NCI-H2227 (cell line): ENCODE data around the gene LCN6.
"Not testable (repeated sequence)": the region's sequence is repeated elsewhere in the genome, so short reads cannot be mapped to it uniquely, and the experiment has no call there.

Experiments
- DNase-seq: peaks from one replicate; lab custom pipeline; 2025; ENCODE audit not compliant: unreplicated experiment; lab: John Stamatoyannopoulos, UW

LCN6 gene

DNA sequence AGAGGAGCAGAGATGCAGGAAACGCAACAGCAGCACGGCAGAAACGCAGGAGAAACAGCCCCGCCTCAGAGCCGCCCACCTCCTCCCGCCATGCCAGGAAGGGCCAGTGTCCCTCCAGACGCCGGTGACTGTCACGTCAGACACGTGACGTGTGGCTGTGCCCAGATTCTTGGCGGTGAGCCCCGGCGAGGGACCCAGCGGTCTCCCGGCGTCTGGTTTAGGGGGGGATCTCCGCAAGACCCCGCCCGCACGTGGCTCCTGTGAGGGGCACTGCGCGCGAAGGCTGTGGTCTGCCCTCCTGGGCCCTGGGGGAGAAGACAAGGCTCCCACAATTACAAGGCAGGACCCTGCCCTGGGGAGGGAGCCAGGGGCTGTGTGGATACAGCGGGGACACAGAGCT, 12.1 kb upstream of the LCN6 start:
- DNase-seq, result no peak

DNA sequence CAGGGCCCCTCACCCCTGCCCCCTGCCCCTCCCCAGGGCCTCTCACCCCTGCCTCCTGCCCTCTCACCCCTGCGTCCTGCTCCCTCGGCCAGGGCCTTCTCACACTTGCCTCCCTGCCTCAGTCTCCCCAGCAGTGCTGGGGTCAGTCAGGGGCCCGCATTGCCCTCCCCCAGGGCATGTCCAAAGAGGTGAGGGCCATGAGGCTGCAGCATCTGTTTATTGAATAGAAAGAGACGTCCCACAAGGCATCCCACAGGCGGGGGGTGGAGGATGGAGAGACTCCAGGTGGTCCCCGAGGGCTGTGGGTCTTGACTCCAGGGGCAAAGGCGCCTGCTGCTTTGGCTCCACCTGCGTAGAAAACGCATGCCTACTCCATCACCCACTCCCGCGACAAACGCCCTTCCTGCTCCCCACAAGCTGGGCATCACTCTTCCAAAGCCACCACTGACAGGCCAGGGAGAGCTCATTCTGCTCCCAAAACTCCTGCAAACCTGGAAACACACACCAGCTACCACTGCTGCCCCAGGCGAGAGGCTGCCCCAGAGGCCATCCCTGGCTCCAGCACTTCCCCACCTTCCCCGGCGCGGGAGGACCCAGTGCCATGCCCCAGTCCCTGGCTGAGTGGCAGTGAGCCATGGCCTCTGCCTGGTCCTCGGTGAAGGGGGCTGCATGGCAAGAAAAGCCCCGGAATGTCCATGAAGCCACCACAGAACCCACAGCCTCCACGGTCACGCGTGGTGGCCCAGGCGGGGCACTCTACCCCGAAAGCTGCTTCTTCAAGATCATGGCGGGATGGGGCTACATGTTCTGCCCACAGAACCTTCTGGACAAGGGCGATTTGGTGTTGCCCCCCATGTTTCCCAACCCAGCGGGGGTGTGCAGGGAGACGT, 11.4 kb upstream of the LCN6 start:
- no peak for DNase-seq

DNA sequence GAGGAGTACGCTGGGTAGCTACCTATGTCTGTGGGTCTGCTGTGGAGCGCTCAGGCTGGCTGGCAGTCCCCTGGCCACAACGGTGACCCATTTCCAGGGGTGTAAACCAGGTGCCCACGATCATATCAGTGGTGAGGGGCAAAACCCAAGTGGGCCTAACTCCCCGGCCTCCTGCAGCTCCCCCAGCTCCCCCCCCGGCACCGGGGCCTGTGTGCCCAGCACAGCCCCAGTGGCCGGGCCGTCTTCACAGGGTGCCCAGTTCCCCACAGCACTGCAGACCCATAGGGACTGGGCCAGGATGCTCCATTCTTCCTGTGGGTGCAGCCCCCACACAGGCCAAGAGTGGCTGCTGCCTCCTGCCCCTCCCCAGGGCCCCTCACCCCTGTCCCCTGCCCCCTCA, 10.7 kb upstream of the LCN6 start:
- no peak for DNase-seq

DNA sequence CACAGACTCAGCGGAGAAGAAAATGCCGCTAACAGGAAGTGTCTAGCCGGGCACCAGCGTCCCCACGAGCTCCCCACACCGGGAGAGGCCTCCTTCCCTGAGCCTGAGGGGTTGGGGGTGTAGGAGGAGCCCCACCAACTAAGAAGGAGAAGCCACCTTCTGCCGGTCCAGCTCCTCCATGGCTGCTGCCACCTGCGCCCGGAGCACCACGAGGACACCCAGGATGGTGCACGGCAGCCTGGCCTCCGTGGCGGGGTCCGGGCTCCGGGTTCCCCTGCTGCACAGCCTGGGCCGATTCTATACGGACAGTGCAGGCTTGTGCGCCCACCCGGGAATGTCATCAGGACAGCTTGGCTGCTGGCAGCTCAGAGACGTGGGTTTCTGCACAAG, 9.4 kb upstream of the LCN6 start:
- DNase-seq, result no peak

DNA sequence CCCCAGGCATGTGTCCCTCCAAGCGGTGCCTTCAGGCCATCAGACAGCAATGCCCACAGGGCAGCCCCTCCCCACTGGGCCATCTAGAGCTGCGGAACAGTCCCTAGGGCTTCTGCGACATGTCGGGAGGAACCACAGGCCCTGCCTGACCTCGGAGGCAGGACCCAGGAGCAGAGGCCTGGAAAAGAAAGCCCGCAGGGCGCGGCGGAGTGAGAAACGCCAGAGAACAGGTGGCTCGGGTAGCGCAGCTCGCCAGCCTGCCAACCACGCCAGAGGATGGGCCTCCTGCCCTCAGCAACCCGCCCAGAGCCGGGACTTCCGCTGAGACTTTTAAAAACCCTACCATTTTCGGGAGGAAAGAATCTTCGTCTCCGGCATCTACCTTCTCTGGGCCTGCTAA, 9.0 kb upstream of the LCN6 start:
- no peak for DNase-seq

DNA sequence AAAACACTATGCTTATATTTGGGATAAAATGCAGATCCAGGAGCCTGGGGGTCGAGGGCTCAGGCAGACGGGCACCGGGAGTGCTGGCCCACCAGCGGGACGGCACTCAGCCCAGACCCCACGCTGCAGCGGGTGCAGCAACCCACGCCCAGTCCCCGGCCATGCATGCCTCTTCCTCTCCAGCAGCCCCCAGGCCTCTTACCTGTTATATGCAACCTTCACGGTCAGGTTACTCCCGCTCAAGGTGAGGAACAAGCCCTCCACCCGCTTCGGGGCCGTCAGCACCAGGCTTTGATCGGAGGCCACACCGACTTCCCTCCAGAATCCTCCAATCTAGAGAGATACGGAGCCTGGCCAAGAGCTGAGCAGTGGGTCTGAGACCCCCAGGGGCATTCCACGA, 8.5 kb upstream of the LCN6 start:
- DNase-seq, result no peak

DNA sequence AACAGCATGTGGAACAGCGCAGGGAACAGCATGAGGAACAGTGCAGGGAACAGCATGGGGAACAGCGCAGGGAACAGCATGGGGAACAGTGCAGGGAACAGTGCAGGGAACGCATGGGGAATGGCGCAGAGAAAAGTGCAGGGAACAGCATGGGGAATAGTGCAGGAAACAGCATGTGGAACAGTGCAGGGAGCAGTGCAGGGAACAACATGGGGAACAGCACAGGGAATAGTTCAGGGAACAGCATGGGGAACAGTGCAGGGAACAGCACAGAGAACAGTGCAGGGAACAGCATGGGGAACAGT, 7.8 kb upstream of the LCN6 start:
- no peak for DNase-seq

DNA sequence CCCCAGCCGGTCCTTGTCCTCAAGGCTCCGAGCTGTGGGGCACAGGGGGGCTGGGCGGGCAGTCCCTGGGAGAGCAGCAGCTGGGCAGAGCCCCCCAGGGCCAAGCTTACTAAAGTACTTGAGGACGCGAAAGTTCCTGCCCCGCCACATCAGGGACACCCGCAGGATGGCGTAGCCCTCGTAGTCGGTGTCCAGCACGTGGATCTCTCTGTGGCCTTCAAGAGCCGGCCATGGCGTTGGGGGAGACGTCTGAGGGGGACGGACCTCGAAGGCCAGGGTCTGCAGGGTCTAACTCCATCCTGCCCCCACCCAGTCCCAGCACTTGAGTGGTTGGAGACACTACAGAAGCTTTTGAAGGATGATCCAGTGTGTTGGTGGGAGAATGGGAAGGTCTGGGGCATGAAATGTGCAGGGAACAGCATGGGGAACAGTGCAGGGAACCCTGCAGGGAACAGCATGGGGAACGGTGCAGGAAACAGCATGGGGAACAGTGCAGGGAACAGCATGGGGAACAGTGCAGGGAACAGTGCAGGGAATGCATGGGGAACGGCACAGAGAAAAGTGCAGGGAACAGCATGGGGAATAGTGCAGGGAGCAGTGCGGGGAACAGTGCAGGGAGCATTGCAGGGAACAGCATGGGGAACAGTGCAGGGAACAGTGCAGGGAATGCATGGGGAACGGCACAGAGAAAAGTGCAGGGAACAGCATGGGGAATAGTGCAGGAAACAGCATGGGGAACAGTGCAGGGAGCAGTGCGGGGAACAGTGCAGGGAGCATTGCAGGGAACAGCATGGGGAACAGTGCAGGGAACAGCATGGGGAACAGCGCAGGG, 7.2 kb upstream of the LCN6 start:
- not testable (repeated sequence) for DNase-seq

DNA sequence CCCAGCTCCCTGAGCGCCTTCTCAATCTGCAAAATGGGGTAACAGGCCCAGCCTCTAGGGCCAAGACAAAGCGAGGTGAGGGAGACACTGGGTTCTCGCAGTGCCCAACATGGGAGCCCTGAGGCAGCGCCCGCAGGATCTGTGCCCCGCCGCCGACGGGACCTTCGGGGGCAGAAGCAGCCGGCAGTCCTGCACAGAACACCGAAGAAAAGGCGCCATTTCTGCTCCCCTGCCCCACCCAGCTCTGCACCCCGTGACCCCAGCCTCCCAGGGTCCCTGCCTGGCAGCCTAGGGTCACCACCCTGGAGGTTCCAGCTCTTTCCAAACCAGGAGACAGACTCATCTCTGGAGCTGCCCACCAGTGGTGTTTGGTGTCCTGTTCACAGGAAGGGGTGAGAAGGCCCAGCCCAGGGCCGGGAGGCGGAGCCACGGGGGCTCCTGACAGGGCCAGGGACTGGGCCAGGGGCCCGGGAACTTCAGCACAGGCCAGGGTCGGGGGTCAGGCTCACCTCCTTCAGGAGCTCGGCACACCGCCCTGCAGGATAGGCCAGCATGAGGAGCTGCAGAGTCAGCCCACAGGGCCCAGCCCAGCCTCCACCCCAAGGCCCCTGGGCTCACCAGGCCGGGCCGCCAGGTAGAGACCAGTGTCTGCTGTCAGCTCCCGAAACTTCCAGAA, 6.4 kb upstream of the LCN6 start:
- DNase-seq, result no peak

DNA sequence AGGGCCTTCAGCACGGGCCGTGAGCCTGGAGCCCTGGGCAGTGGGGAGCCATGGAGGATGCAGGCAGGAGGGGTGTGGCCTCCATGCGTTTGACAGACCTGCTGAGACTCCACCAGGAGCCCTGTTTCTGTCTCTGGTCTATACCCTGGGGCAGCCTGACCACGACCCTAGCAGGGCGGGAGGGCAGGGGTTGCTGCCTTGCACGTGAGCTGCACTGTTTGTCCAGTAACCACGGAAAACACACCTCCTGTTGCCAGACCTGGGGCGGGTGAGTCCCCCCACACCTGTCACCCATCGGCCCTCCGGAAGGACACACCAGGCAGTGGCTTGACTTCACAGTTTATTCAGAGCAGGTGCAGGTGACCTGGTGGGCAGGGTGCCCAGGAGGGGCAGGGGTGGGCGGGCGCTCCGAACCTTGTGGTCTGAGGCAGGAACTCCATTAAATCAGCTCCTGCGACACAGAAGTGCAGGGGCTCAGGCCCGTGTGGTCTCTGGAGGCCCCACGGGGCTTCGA, 5.8 kb upstream of the LCN6 start:
- DNase-seq, result no peak

DNA sequence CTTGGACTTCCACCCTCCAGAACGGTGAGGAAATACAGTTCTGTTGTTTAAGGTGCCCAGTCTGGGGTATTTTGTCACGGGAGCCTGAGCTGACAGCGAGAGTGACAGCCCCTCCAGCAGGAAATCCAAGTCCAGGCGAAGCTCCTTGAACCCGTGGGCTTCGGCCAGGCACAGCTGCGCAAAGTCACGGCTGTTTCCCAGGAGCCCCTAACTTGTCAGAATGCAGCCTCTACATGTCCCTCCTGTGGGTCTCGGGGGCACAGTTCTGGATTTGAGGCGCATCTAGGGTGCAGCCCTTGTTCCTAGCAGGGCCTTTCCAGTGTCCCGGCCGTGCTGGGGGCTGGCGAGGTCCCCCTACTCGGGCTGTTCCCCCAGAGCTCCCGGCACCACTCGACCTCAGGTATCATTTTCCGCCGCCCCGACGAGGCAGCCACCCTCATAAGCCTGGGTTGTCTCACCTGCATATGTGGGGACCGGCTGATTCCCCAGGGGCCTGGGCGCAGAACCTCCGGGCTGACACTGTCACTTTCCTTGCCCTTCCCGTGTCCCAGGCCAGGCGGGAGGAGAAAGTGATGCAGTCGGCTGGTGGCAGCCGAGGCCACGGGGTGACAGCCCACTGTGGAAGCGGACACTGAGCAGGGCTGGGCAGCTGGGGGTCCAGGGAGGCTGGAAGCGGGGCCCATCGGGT, 5.2 kb upstream of the LCN6 start:
- no peak for DNase-seq

DNA sequence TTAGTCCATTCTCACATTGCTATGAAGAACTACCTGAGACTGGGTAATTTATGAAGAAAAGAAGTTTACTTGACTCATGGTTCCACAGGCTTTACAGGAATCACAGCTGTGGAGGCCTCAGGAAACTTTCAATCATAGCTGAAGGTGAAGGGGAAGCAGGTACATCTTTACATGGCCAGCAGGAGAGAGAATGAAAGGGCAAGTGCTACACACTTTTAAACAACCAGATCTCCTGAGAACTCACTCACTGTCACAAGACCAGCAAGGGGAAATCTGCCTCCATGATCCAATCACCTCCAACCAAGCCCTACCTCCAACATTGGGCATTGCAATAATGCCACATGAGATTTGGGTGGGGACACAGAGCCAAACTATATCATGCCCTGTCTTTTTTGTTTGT, 3.5 kb upstream of the LCN6 start:
- DNase-seq, result no peak

DNA sequence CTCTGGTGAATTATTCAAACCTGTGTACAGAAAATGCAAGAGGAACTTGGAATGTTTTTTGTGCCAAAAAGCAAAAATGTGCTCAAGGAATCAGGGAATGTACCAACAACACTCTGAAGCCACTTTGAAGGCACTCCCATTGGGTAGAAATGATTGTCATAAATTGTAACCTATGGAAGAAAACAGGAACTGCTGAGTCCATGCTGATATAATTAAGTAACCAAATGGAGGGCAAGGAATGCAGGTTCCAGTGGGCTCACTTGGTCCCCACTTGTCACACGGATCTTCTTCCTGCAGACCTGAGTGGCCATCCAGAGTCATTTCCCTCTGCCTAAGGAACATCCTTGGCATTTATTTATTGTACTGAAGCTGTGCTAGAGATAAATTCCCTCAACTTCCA, 2.9 kb upstream of the LCN6 start:
- DNase-seq, result no peak

DNA sequence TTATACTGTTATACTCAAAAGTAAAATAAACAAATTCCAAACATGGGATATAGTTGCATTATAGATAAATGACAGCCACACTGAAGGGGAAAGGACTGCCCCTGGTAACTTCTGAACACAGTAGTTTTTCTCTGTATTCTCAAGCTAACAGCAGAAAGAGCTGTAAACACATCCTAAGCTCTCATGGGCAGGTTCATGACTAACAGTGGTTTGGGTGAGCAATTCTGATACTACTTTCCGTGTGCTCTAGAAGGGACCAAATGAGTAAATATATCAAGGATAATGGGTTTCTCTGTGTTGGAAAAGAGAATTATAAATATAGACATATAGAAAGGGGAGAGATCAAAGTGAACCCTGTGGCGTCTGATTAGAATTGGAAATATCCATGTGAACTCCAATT, 2.2 kb upstream of the LCN6 start:
- DNase-seq, result no peak

DNA sequence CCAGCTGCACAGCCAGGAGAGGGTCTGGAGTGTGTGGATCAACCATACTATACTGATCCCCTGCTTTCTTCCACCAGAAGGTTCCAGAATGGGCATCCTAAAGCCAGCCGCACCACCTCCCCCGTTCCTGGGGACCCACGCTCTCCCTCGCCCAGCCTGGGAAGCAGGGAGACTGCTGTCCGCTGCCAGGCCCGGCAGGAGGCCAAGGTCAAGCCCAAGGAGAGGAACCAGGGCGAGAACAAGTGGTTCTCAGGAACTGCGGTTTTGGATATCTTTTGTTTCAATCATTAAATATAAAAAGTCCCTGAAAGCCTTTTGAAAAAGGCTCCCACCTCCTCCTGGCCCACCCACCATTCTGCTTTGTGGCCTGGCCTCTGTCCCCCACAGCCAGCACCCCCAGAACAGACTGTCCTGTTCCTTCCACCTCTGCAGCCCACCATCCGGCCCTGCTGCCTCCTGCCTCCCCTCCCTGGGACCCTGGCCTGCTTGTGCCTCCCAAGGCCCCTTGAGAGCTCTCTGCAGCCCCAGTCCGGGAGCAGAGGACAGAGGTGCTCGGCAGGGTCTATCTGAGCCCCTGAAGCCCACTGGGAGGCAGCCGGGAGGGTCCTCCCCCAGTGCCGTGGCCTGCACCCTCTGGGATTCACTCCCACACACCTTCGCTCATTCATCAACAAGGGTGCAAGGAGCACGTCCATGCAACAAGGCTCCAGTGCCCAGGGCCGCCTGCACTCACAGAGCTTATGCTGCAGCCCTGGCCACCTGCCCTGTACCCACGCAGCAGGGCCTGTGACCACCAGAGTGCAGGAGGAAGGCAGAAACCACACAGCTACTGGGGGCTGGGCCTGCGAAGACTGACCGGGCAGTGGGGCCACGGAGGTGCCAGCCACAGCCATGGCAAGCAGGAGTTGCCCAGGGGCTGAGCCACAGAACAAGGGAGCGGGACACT, 614 bp upstream of the LCN6 start:
- no peak for DNase-seq

DNA sequence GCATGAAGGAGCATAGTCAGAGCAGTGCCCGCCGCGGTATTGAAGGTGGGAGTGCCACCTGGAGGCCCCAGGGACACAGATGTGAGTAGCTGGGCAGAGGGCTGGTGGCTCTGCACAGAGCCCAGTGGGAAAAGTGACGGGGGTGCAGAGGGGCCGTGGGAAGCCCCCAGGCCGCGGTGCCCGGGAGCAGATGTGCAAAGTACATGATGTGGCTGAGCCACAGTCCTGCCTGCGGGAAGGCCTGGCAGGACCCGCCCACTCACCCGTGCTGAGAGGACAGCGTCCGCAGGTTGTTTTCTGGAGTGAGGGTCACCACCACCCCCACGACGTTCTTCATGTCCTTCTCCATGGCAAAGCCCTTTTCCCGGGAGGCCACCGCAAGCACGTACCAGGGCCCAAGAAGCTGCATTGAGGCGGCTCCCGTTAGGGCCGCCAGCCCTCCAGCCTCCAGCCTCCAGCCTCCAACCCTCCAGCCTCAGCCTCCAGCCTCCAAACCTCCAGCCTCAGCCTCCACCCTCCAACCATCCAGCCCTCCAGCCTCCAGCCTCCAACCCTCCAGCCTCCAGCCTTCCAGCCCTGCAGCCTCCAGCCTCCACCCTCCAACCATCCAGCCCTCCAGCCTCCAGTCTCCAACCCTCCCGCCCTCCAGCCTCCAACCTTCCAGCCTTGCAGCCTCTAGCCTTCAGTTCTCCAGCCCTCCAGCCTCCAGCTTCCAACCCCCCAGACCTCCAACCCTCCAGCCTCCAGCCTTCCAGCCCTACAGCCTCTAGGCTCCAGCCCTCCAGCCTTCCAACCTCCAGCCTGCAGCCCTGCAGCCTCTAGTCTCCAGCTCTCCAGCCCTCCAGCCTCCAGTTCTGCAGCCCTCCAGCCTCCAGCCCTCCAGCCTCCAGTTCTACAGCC, 914 bp downstream of the LCN6 start:
- no peak for DNase-seq

DNA sequence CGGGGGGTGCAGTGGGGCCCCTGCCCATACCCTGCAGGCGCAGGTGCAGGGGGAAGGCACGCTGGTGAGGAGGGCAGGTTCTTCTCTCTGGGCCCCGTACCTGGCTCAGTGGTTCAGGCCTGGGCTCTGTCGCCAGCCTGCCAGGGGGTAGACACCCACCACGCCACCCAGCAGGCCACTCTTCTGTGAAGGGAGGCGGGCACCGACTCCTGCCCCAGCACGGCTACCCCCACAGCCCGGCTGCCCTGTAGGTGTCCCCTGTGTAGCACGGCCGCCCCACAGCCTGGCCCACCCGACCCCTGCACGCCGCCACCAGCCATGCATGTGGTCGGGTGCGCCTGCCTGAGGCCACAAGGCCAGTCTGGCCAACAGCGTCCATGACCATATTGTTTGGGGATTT, 1.7 kb downstream of the LCN6 start:
- DNase-seq, result no peak

DNA sequence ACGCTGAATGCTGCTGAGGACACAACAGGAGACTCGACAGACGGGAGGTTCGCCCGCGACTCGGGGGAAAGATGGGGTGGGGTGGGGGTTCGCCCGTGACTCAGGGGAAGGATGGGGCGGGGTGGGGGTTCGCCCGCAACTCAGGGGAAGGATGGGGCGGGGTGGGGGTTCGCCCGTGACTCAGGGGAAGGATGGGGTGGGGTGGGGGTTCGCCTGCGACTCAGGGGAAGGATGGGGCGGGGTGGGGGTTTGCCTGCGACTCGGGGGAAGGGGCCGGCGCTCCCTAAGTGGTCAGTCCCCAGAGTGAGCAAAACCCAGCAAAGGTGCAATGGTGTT, 2.2 kb downstream of the LCN6 start:
- DNase-seq, result no peak
